HEK293T (cell line): ENCODE data around the gene HARS1.

ENCODE experiments used
- BHLHE40 ChIP-seq: fragments of 450-650 bp; IDR thresholded peaks from 2 replicates; pipeline ENCODE4 v1.6.1; 2016; ENCODE audit warnings: mild to moderate bottlenecking, moderate library complexity, borderline replicate concordance
- ELF4 ChIP-seq: fragments of 450-650 bp; IDR thresholded peaks from 2 replicates; pipeline ENCODE4 v1.6.1; 2017; ENCODE audit warnings: antibody characterized with exemption
- FOXA1 ChIP-seq: fragments of 450-650 bp; IDR thresholded peaks from 2 replicates; pipeline ENCODE4 v1.6.1; 2016; ENCODE audit warnings: mild to moderate bottlenecking
- FOXK2 ChIP-seq: fragments of 450-650 bp; IDR thresholded peaks from 2 replicates; pipeline ENCODE4 v1.6.1; 2016; ENCODE audit warnings: mild to moderate bottlenecking
- FOXM1 ChIP-seq: fragments of 450-650 bp; IDR thresholded peaks from 2 replicates; pipeline ENCODE4 v1.6.1; 2017; ENCODE audit warnings: mild to moderate bottlenecking, borderline replicate concordance
- L3MBTL2 ChIP-seq: fragments of 450-650 bp; conservative IDR thresholded peaks from 2 replicates; pipeline ENCODE4 v1.6.1; 2016; ENCODE audit warnings: mild to moderate bottlenecking
- LEF1 ChIP-seq: fragments of 450-650 bp; IDR thresholded peaks from 2 replicates; pipeline ENCODE4 v1.6.1; 2017; ENCODE audit warnings: mild to moderate bottlenecking, borderline replicate concordance
- SUZ12 ChIP-seq: fragments of 450-650 bp; IDR thresholded peaks from 2 replicates; pipeline ENCODE4 v1.6.1; 2016; ENCODE audit warnings: mild to moderate bottlenecking
- TARDBP ChIP-seq: fragments of 450-650 bp; IDR thresholded peaks from 2 replicates; pipeline ENCODE4 v1.6.1; 2016

- TF ChIP-seq FOXA1: no peak
- TF ChIP-seq BHLHE40: no peak
- TF ChIP-seq FOXK2: no peak
- TF ChIP-seq LEF1: no peak
- TF ChIP-seq TARDBP: no peak
- no peak for TF ChIP-seq SUZ12
- TF ChIP-seq ELF4: no peak
- no peak for TF ChIP-seq FOXM1
- no peak for TF ChIP-seq L3MBTL2
Observed at GRCh38 chr5:140671472-140672125, 19.6 kb downstream of the HARS1 start.
